Osteoblast (primary cell): ENCODE measurements around the gene C3orf70. TPM values are rescaled to one million over a fixed set of nuclear protein-coding genes. Genes with fewer than 3 reads are reported as not detected.

Source experiments
- DNase-seq: peaks from one replicate; pipeline ENCODE4 v3.0.0; 2011; ENCODE audit warnings: low spot score, mixed read lengths; ENCODE audit not compliant: insufficient read length; ENCODE audit errors: missing footprints
- H2AFZ ChIP-seq: 2 replicates; pipeline ENCODE4 v1.6.0; 2011; ENCODE audit warnings: mild to moderate bottlenecking, low read length
- H3K27ac ChIP-seq: 2 replicates; pipeline ENCODE4 v1.5.1; 2011; ENCODE audit warnings: mild to moderate bottlenecking, low read depth, low read length, moderate library complexity
- H3K27me3 ChIP-seq: 2 replicates; pipeline ENCODE4 v1.6.0; 2012; ENCODE audit warnings: mild to moderate bottlenecking, control low read depth, inconsistent platforms, low read length, moderate library complexity; ENCODE audit not compliant: insufficient read depth
- H3K36me3 ChIP-seq: 2 replicates; pipeline ENCODE4 v1.5.1; 2011; ENCODE audit warnings: mild to moderate bottlenecking, low read length, control low read depth, moderate library complexity; ENCODE audit not compliant: insufficient read depth
- H3K4me1 ChIP-seq: 2 replicates; pipeline ENCODE4 v1.5.1; 2011; ENCODE audit warnings: mild to moderate bottlenecking, low read length, control low read depth, moderate library complexity; ENCODE audit not compliant: insufficient read depth
- H3K4me2 ChIP-seq: 2 replicates; pipeline ENCODE4 v1.6.0; 2011; ENCODE audit warnings: mild to moderate bottlenecking, low read length; ENCODE audit not compliant: insufficient read depth
- H3K4me3 ChIP-seq: fragments of 200-600 bp; sonication (generic); 3 replicates; pipeline ENCODE4 v1.5.1; 2012; ENCODE audit warnings: mild to moderate bottlenecking, low read length, inconsistent platforms; ENCODE audit not compliant: insufficient read depth
- H3K79me2 ChIP-seq: 2 replicates; pipeline ENCODE4 v1.6.0; 2012; ENCODE audit warnings: mild to moderate bottlenecking, low read length, control low read depth, inconsistent platforms; ENCODE audit not compliant: insufficient read depth
- H3K9me3 ChIP-seq: 2 replicates; pipeline ENCODE4 v1.5.1; 2011; ENCODE audit warnings: low read depth, low read length, control low read depth
- H4K20me1 ChIP-seq: 2 replicates; pipeline ENCODE4 v1.6.0; 2012; ENCODE audit warnings: mild to moderate bottlenecking, low read length, control low read depth; ENCODE audit not compliant: insufficient read depth
- total RNA-seq: library from RNA; depleted of rRNA; stranded (reverse); fragments of >200 nt; gene quantifications from 2 replicates; pipeline ENCODE4 v1.2.3, GENCODE V29; 2012
- TF ChIP-seq, protein P1 (sequence below): IDR thresholded peaks from 2 replicates; pipeline ENCODE4 v1.5.1; 2011; ENCODE audit warnings: mild to moderate bottlenecking, low read depth, low read length, moderate library complexity; ENCODE audit errors: extremely low read depth

The C3orf70 gene
- total RNA-seq, 1 donor = 1.4 TPM

DNA sequence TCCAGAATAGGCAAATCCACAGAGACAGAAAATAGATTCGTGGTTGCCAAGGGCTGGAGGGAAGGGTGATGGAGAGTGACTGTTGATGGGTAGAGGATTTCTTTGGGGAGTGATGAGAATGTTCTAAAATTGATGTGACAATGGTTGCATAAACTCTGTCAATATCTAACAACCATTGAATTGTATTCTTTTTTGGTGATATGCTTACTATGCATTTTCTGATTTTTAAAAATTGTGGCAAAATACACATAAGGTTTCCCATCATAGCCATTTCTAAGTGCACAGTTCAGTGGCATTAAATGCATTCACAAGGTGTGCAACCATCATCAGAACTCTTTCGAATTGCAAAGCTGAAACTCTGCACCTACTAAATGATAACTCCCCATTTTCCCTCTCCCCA is 44.2 kb upstream of the C3orf70 start:
- no peak overlapping the region for H3K27ac ChIP-seq
- no peak for DNase-seq
- H3K36me3 ChIP-seq = no peaks in the 10 kb centered on the region
- H3K4me1 ChIP-seq = peaks cover 10% of the 10 kb centered on the region
- H3K79me2 ChIP-seq = no peaks in the 10 kb centered on the region
- H4K20me1 ChIP-seq = no peaks in the 10 kb centered on the region
- H2AFZ ChIP-seq = no peak overlapping the region
- no peaks in the 10 kb centered on the region for H3K9me3 ChIP-seq
- TF ChIP-seq, protein P1, sequence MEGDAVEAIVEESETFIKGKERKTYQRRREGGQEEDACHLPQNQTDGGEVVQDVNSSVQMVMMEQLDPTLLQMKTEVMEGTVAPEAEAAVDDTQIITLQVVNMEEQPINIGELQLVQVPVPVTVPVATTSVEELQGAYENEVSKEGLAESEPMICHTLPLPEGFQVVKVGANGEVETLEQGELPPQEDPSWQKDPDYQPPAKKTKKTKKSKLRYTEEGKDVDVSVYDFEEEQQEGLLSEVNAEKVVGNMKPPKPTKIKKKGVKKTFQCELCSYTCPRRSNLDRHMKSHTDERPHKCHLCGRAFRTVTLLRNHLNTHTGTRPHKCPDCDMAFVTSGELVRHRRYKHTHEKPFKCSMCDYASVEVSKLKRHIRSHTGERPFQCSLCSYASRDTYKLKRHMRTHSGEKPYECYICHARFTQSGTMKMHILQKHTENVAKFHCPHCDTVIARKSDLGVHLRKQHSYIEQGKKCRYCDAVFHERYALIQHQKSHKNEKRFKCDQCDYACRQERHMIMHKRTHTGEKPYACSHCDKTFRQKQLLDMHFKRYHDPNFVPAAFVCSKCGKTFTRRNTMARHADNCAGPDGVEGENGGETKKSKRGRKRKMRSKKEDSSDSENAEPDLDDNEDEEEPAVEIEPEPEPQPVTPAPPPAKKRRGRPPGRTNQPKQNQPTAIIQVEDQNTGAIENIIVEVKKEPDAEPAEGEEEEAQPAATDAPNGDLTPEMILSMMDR = no peak
- no peaks in the 10 kb centered on the region for H3K27me3 ChIP-seq
- H3K4me3 ChIP-seq = no peak overlapping the region
- no peak overlapping the region for H3K4me2 ChIP-seq

DNA sequence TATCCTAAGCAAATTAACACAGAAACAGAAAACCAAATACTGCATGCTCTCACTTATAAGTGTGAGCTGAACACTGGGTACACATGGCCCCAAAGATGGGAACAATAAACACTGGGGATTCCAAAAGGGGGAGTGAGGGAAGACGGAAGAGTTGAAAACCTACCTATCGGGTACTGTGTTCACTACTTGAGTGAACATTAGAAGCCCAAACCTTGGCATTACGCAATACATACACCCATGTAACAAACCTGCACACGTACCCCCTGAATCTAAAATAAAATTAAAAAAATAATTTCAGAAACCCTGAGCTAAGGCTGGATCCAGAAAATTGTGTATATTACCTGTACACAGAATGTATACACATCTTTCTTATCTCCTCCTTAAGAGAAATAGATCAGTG is 42.8 kb upstream of the C3orf70 start:
- H3K27me3 ChIP-seq = no peaks in the 10 kb centered on the region
- H3K36me3 ChIP-seq = no peaks in the 10 kb centered on the region
- no peaks in the 10 kb centered on the region for H3K79me2 ChIP-seq
- no peak for DNase-seq
- H3K4me2 ChIP-seq = no peak overlapping the region
- peaks cover 4% of the 10 kb centered on the region for H3K4me1 ChIP-seq
- TF ChIP-seq, protein P1 = no peak
- no peak overlapping the region for H3K4me3 ChIP-seq
- no peaks in the 10 kb centered on the region for H3K9me3 ChIP-seq
- no peak overlapping the region for H3K27ac ChIP-seq
- no peaks in the 10 kb centered on the region for H4K20me1 ChIP-seq
- no peak overlapping the region for H2AFZ ChIP-seq

DNA sequence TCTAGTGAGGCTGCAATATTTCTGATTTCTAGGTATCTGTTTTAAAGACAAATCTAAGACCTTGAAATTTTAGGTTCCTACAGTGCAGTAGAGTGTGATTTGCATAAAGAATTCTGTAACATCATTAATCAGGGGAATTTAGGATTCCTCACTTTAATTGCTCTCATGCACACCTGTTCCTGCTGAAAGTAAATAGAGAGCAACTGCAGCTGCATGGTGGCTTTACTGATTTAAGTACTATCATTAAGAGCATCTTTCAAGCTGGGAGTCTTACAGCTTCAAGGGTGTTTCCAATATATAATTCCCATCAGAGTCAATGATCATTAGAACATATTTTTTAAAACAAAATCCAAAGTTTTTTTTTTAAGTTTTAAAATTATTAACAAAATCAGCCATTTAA is 36.0 kb upstream of the C3orf70 start:
- H3K27me3 ChIP-seq = no peaks in the 10 kb centered on the region
- no peaks in the 10 kb centered on the region for H3K4me1 ChIP-seq
- no peaks in the 10 kb centered on the region for H3K36me3 ChIP-seq
- no peak overlapping the region for H3K27ac ChIP-seq
- no peak overlapping the region for H3K4me3 ChIP-seq
- H2AFZ ChIP-seq = no peak overlapping the region
- no peak overlapping the region for H3K4me2 ChIP-seq
- no peaks in the 10 kb centered on the region for H4K20me1 ChIP-seq
- no peaks in the 10 kb centered on the region for H3K9me3 ChIP-seq
- no peak for DNase-seq
- TF ChIP-seq, protein P1 = no peak
- no peaks in the 10 kb centered on the region for H3K79me2 ChIP-seq

DNA sequence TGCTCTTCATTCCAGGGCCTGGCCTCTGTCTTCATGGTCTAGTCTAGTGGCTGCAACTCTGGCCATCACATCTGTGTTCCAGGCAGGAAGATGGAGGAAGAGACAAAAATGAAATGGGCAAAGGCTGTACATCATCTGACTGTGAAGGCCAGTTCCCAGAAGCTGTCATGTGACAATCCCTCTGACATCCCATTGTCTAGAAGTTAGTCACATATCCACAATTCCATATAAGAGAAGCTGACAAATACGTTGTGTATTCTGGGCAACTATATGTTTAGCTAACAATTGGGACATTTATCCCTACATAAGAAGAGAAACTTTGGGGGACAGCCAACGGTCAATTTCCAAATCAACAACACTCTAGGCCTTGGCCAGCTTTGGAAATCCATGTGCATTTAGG is 34.5 kb upstream of the C3orf70 start:
- no peaks in the 10 kb centered on the region for H3K36me3 ChIP-seq
- no peak overlapping the region for H3K27ac ChIP-seq
- no peaks in the 10 kb centered on the region for H3K9me3 ChIP-seq
- H3K4me2 ChIP-seq = no peak overlapping the region
- H3K4me1 ChIP-seq = no peaks in the 10 kb centered on the region
- no peak for DNase-seq
- no peaks in the 10 kb centered on the region for H3K79me2 ChIP-seq
- no peaks in the 10 kb centered on the region for H3K27me3 ChIP-seq
- TF ChIP-seq, protein P1 = no peak
- no peak overlapping the region for H3K4me3 ChIP-seq
- H2AFZ ChIP-seq = no peak overlapping the region
- H4K20me1 ChIP-seq = no peaks in the 10 kb centered on the region
